Measurements from ENCODE around the gene CLCN7.

DNA sequence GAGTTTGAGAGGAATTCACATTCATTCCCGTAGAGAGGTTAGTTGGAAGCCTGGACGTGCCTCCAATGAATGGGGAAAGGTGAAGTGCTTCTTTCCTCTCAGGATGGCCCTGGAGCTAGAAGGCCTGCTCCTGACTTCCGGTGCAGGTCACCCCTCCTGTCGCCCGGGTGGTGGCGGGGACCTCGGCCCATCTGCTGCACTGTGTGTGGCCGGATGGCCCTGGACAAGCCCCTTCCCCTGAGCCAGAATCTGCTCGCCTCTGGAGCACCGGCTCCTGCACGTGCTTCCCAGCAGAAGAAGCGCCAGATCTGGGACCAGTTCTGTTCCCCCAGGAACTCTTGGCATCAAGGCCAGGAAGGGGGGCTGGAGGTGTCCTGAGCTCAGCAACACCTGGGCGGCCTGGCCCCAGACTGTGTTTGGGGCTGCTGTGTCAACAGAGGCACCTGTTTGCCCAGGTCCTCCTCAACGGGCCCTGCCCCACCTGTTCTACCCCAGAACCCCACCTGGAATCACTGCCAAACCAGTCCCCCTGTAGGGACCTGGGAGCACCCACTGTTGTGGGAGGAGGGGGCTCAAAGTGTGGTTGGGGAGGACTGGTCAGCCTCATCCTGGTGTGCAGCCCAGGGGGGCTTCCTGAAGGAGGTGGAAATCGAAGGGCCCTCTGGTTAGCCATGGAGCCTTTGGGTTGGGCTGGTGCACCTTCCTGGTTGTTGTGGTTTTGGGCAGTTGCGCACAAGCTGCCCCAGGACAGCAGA is 49.0 kb downstream of the CLCN7 start:
- TF ChIP-seq, protein P1, sequence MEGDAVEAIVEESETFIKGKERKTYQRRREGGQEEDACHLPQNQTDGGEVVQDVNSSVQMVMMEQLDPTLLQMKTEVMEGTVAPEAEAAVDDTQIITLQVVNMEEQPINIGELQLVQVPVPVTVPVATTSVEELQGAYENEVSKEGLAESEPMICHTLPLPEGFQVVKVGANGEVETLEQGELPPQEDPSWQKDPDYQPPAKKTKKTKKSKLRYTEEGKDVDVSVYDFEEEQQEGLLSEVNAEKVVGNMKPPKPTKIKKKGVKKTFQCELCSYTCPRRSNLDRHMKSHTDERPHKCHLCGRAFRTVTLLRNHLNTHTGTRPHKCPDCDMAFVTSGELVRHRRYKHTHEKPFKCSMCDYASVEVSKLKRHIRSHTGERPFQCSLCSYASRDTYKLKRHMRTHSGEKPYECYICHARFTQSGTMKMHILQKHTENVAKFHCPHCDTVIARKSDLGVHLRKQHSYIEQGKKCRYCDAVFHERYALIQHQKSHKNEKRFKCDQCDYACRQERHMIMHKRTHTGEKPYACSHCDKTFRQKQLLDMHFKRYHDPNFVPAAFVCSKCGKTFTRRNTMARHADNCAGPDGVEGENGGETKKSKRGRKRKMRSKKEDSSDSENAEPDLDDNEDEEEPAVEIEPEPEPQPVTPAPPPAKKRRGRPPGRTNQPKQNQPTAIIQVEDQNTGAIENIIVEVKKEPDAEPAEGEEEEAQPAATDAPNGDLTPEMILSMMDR (IDR thresholded peaks at IDR 0.05; ENCODE audit: poor library complexity, severe bottlenecking) = no peak
- no peak for TF ChIP-seq SMC3 (conservative IDR thresholded peaks at IDR 0.05; ENCODE audit: poor library complexity)
- TF ChIP-seq RAD21 (conservative IDR thresholded peaks at IDR 0.05) = no peak
- TF ChIP-seq, protein P2, sequence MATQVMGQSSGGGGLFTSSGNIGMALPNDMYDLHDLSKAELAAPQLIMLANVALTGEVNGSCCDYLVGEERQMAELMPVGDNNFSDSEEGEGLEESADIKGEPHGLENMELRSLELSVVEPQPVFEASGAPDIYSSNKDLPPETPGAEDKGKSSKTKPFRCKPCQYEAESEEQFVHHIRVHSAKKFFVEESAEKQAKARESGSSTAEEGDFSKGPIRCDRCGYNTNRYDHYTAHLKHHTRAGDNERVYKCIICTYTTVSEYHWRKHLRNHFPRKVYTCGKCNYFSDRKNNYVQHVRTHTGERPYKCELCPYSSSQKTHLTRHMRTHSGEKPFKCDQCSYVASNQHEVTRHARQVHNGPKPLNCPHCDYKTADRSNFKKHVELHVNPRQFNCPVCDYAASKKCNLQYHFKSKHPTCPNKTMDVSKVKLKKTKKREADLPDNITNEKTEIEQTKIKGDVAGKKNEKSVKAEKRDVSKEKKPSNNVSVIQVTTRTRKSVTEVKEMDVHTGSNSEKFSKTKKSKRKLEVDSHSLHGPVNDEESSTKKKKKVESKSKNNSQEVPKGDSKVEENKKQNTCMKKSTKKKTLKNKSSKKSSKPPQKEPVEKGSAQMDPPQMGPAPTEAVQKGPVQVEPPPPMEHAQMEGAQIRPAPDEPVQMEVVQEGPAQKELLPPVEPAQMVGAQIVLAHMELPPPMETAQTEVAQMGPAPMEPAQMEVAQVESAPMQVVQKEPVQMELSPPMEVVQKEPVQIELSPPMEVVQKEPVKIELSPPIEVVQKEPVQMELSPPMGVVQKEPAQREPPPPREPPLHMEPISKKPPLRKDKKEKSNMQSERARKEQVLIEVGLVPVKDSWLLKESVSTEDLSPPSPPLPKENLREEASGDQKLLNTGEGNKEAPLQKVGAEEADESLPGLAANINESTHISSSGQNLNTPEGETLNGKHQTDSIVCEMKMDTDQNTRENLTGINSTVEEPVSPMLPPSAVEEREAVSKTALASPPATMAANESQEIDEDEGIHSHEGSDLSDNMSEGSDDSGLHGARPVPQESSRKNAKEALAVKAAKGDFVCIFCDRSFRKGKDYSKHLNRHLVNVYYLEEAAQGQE (IDR thresholded peaks at IDR 0.05; ENCODE audit: borderline replicate concordance) = no peak
- TF ChIP-seq POLR2AphosphoS5 (IDR thresholded peaks at IDR 0.05) = no peak
- TF ChIP-seq EP300 (conservative IDR thresholded peaks at IDR 0.05; ENCODE audit: poor library complexity, severe bottlenecking) = no peak
- no peak for TF ChIP-seq EZH2 (IDR thresholded peaks at IDR 0.05; ENCODE audit: borderline replicate concordance, insufficient read depth, low read length, poor library complexity, severe bottlenecking)
